MCF 10A (cell line): ENCODE results near the gene HAUS3. TPM values are rescaled to one million over a fixed set of nuclear protein-coding genes. Genes with fewer than 3 reads are reported as not detected.

Experiments used
- BruUV-seq: library from RNA; stranded (reverse); fragments of 400-500 nt; replicated peaks from 2 replicates; lab custom pipeline; 2021; lab: Mats Ljungman, UMichigan
- CTCF ChIA-PET: fragments of 300-600 bp; sonication (Branson Sonifier 250); formaldehyde crosslinking; extraction: SDS; loops from one replicate; lab custom pipeline; 2021; ENCODE audit warnings: antibody characterized with exemption, inconsistent platforms; lab: Yijun Ruan, JAX
- POLR2A ChIA-PET: fragments of 300-600, 350-650 bp; sonication (Branson Sonifier 250); formaldehyde crosslinking; extraction: SDS; loops from one replicate; lab custom pipeline; 2020; ENCODE audit warnings: antibody characterized with exemption, inconsistent platforms; lab: Yijun Ruan, JAX
- DNase-seq: peaks from one replicate; pipeline ENCODE4 v3.0.0-alpha.2; 2018; ENCODE audit not compliant: unreplicated experiment
- H3K27ac Mint-ChIP-seq: one replicate; pipeline ENCODE4 v1.8.0; 2022; ENCODE audit warnings: mild to moderate bottlenecking, low read depth, mixed read lengths; ENCODE audit not compliant: unreplicated experiment
- H3K27me3 Mint-ChIP-seq: one replicate; pipeline ENCODE4 v1.8.0; 2022; ENCODE audit warnings: mixed read lengths; ENCODE audit not compliant: insufficient read depth, unreplicated experiment
- H3K36me3 Mint-ChIP-seq: one replicate; pipeline ENCODE4 v1.8.0; 2022; ENCODE audit warnings: mild to moderate bottlenecking, moderate library complexity, mixed read lengths; ENCODE audit not compliant: insufficient read depth, unreplicated experiment
- H3K4me1 Mint-ChIP-seq: one replicate; pipeline ENCODE4 v1.8.0; 2022; ENCODE audit warnings: mixed read lengths; ENCODE audit not compliant: insufficient read depth, unreplicated experiment
- H3K4me3 Mint-ChIP-seq: one replicate; pipeline ENCODE4 v1.8.0; 2022; ENCODE audit warnings: mild to moderate bottlenecking, moderate library complexity, mixed read lengths; ENCODE audit not compliant: unreplicated experiment
- H3K9me3 Mint-ChIP-seq: one replicate; pipeline ENCODE4 v1.8.0; 2022; ENCODE audit warnings: mixed read lengths; ENCODE audit not compliant: unreplicated experiment
- CTCF ChIP-seq: fragments of 200-600 bp; IDR thresholded peaks from one replicate; pipeline ENCODE4 v1.8.0; 2022; ENCODE audit warnings: antibody characterized with exemption, mild to moderate bottlenecking; ENCODE audit not compliant: unreplicated experiment
- intact Hi-C: fragments of 100-400 bp; cut with micrococcal nuclease; formaldehyde crosslinking; loops from 2 replicates; pipeline ENCODE4 v1.14.1; 2022
- total RNA-seq: library from RNA; stranded (reverse); gene quantifications from 2 replicates; pipeline ENCODE4 v1.2.3, GENCODE V29; 2022

The HAUS3 gene
- total RNA-seq, 1 experiment from 2014 or later, result 13.9 TPM

- DNase-seq, result no peak
- Mint-ChIP-seq H3K27me3 (no peaks in the 10 kb centered on the region), H3K9me3 (no peaks in the 10 kb centered on the region), H3K4me1 (peaks cover 8% of the 10 kb centered on the region), H3K4me3 (no peak overlapping the region), H3K36me3 (no peaks in the 10 kb centered on the region), H3K27ac (no peak overlapping the region)
- no TSS peak for BruUV-seq
- intact Hi-C loops, result loop anchor here (5.0 to 10.0 kb wide), 2 partner anchors 70 to 148 kb away; no protein-coding TSS in a partner anchor
- TF ChIP-seq CTCF, result no peak
- ChIA-PET CTCF (interaction anchor here (0.5 to 0.6 kb wide), 3 partner anchors 201 to 1554 kb away, joined by 3 read pairs; no protein-coding TSS in a partner anchor), POLR2A (interaction anchor here (0.5 to 4.5 kb wide), 3 partner anchors 24 to 198 kb away, joined by 3 to 54 read pairs (median 3); partner anchors contain the start of genes HAUS3 and POLN)
Observed at GRCh38 chr4:2264481-2265041, 22.6 kb upstream of the HAUS3 start.

- no peaks in the 10 kb centered on the region for H3K27me3 Mint-ChIP-seq
- no peak overlapping the region for H3K27ac Mint-ChIP-seq
- ChIA-PET POLR2A (interaction anchor here (1.0 to 4.5 kb wide), 2 partner anchors 24 to 31 kb away, joined by 3 to 54 read pairs; partner anchors contain the start of genes HAUS3 and POLN), CTCF (interaction anchor here (0.6 kb wide), 2 partner anchors 202 to 530 kb away, joined by 3 read pairs; no protein-coding TSS in a partner anchor)
- intact Hi-C loops, result loop anchor here (5.0 to 10.0 kb wide), 2 partner anchors 71 to 148 kb away; no protein-coding TSS in a partner anchor
- no peaks in the 10 kb centered on the region for H3K36me3 Mint-ChIP-seq
- no TSS peak for BruUV-seq
- no peaks in the 10 kb centered on the region for H3K9me3 Mint-ChIP-seq
- DNase-seq, result no peak
- peak overlapping the region; percentile 73 for H3K4me3 Mint-ChIP-seq
- H3K4me1 Mint-ChIP-seq, result peaks cover 8% of the 10 kb centered on the region
- TF ChIP-seq CTCF, result no peak
Observed at GRCh38 chr4:2263926-2264321, 22.0 kb upstream of the HAUS3 start.

GRCh38 chr4:2262944-2263250 lies 21.0 kb upstream of the HAUS3 start:
- intact Hi-C loops, result loop anchor here (5.0 to 10.0 kb wide), 2 partner anchors 72 to 149 kb away; no protein-coding TSS in a partner anchor
- peak overlapping the region; percentile 73 for H3K4me3 Mint-ChIP-seq
- H3K27me3 Mint-ChIP-seq, result no peaks in the 10 kb centered on the region
- no peak for TF ChIP-seq CTCF
- CTCF ChIA-PET, result interaction anchor here (0.7 kb wide), 1 partner anchor 36 kb away, joined by 3 read pairs; no protein-coding TSS in a partner anchor
- no peaks in the 10 kb centered on the region for H3K9me3 Mint-ChIP-seq
- H3K4me1 Mint-ChIP-seq, result peaks cover 8% of the 10 kb centered on the region
- POLR2A ChIA-PET, result interaction anchor here (0.6 to 4.5 kb wide), 10 partner anchors 12 to 929 kb away, joined by 3 to 54 read pairs (median 6); partner anchors contain the start of genes CFAP99, HAUS3, POLN and RNF4
- no peaks in the 10 kb centered on the region for H3K36me3 Mint-ChIP-seq
- peak overlapping the region; percentile 77 for H3K27ac Mint-ChIP-seq
- DNase-seq, result no peak
- BruUV-seq, result no TSS peak
